GM12878 (cell line): ENCODE data around the gene PRKACG.

ENCODE experiments used
- DPF2 ChIP-seq: fragments of 450-650 bp; IDR thresholded peaks from 2 replicates; pipeline ENCODE4 v1.6.1; 2017; ENCODE audit warnings: mild to moderate bottlenecking
- EP300 ChIP-seq, 2 experiments: fragments of 150-350 bp in 1 of 2; IDR thresholded peaks; 2 replicates each; pipeline ENCODE4 v1.6.1; 2011 to 2012; ENCODE audit warnings: low read depth in 2 of 2, low read length in 2 of 2, borderline replicate concordance in 1 of 2, improper control_type of control experiment in 1 of 2, inconsistent platforms in 1 of 2; ENCODE audit not compliant: control insufficient read depth in 1 of 2
- EZH2 ChIP-seq: IDR thresholded peaks from 2 replicates; pipeline ENCODE4 v1.6.1; 2012; ENCODE audit warnings: low read depth, mild to moderate bottlenecking, control low read depth, inconsistent platforms, low read length, borderline replicate concordance; ENCODE audit not compliant: control insufficient read depth
- POLR2A ChIP-seq: IDR thresholded peaks from 2 replicates; pipeline ENCODE4 v1.6.1; 2011; ENCODE audit warnings: low read depth, mild to moderate bottlenecking, low read length
- POLR2AphosphoS5 ChIP-seq: IDR thresholded peaks from 2 replicates; pipeline ENCODE4 v1.6.1; 2011; ENCODE audit warnings: mild to moderate bottlenecking, low read length, inconsistent platforms
- SIX5 ChIP-seq: IDR thresholded peaks from 2 replicates; pipeline ENCODE4 v1.6.1; 2011; ENCODE audit warnings: mild to moderate bottlenecking, low read depth, low read length, moderate library complexity; ENCODE audit not compliant: severe bottlenecking
- SPI1 ChIP-seq: IDR thresholded peaks from 2 replicates; pipeline ENCODE4 v1.6.1; 2011; ENCODE audit warnings: low read depth, mild to moderate bottlenecking, low read length, moderate library complexity, borderline replicate concordance; ENCODE audit not compliant: insufficient read depth
- SRF ChIP-seq, 2 experiments: IDR thresholded peaks; 2 replicates each; pipeline ENCODE4 v1.6.1; 2011; ENCODE audit warnings: low read depth in 2 of 2, low read length in 2 of 2, mild to moderate bottlenecking in 1 of 2, moderate library complexity in 1 of 2
- YY1 ChIP-seq: IDR thresholded peaks from 2 replicates; pipeline ENCODE4 v1.6.1; 2011; ENCODE audit warnings: low read depth, mild to moderate bottlenecking, low read length
- ZZZ3 ChIP-seq: IDR thresholded peaks from 2 replicates; pipeline ENCODE4 v1.6.1; 2011; ENCODE audit warnings: low read depth; ENCODE audit not compliant: control insufficient read depth, insufficient read length
- TF ChIP-seq, protein P1 (sequence below), 3 experiments: IDR thresholded peaks in 2 of 3; conservative IDR thresholded peaks in 1 of 3; 2 replicates each; pipeline ENCODE4 v1.5.1; 2011; ENCODE audit warnings: low read depth in 3 of 3, low read length in 3 of 3, mild to moderate bottlenecking in 3 of 3, control low read depth in 2 of 3, moderate library complexity in 2 of 3, inconsistent platforms in 1 of 3, mixed read lengths in 1 of 3; ENCODE audit not compliant: control insufficient read depth in 2 of 3, insufficient read depth in 1 of 3; ENCODE audit errors: extremely low read depth in 1 of 3

DNA sequence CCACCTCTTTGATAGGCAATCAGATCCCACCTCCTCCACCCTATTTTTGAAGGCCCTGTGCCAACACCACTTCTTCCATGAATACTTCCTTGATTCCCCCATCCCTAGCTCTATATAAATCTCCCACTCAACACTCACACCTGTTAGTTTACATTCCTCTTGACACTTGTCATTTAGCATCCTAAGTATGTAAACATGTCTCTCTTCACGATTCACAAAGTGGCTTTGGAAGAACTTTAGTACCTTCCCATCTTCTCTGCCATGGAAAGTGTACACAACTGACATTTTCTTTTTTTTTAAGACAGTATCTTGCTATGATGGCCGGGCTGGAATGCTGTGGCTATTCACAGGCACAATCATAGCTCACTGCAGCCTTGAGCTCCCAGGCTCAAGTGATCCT, 20.2 kb upstream of the PRKACG start:
- TF ChIP-seq SRF (IDR thresholded peaks at IDR 0.05; ENCODE audit: low read depth in 2 of 2, low read length in 2 of 2) (no peak), EP300 (IDR thresholded peaks at IDR 0.05; ENCODE audit: borderline replicate concordance in 1 of 2, control insufficient read depth in 1 of 2, low read depth in 2 of 2, low read length in 2 of 2) (no peak), DPF2 (no peak), SPI1 (no peak), POLR2A (no peak), YY1 (no peak), ZZZ3 (no peak), POLR2AphosphoS5 (no peak), SIX5 (no peak), EZH2 (no peak)
- TF ChIP-seq, protein P1, sequence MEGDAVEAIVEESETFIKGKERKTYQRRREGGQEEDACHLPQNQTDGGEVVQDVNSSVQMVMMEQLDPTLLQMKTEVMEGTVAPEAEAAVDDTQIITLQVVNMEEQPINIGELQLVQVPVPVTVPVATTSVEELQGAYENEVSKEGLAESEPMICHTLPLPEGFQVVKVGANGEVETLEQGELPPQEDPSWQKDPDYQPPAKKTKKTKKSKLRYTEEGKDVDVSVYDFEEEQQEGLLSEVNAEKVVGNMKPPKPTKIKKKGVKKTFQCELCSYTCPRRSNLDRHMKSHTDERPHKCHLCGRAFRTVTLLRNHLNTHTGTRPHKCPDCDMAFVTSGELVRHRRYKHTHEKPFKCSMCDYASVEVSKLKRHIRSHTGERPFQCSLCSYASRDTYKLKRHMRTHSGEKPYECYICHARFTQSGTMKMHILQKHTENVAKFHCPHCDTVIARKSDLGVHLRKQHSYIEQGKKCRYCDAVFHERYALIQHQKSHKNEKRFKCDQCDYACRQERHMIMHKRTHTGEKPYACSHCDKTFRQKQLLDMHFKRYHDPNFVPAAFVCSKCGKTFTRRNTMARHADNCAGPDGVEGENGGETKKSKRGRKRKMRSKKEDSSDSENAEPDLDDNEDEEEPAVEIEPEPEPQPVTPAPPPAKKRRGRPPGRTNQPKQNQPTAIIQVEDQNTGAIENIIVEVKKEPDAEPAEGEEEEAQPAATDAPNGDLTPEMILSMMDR (IDR thresholded peaks at IDR 0.05 in 2 of 3, conservative IDR thresholded peaks at IDR 0.05 in 1 of 3; ENCODE audit: control insufficient read depth in 2 of 3, extremely low read depth in 1 of 3, insufficient read depth in 1 of 3, low read depth in 3 of 3, low read length in 3 of 3) = no peak
